DMS153 (cell line): ENCODE results near the gene GADD45GIP1.
"Not testable (repeated sequence)": the region's sequence is repeated elsewhere in the genome, so short reads cannot be mapped to it uniquely, and the experiment has no call there.

ENCODE experiments used
- DNase-seq: peaks from one replicate; lab custom pipeline; 2025; lab: John Stamatoyannopoulos, UW

GADD45GIP1 gene

GRCh38 chr19:12957389-12957952, 448 bp upstream of the GADD45GIP1 start:
- not testable (repeated sequence) for DNase-seq

- DNase-seq, result no peak
Measured at GRCh38 chr19:12955996-12956395, 1.0 kb downstream of the GADD45GIP1 start.

GRCh38 chr19:12955575-12955974, 1.4 kb downstream of the GADD45GIP1 start:
- not testable (repeated sequence) for DNase-seq

- DNase-seq, result no peak
Measured at GRCh38 chr19:12954612-12954962, 2.4 kb downstream of the GADD45GIP1 start.

- no peak for DNase-seq
Measured at GRCh38 chr19:12953799-12954611, 3.0 kb downstream of the GADD45GIP1 start.

GRCh38 chr19:12953138-12953798, 3.8 kb downstream of the GADD45GIP1 start:
- DNase-seq, result no peak

- DNase-seq, result no peak
Measured at GRCh38 chr19:12952488-12953137, 4.4 kb downstream of the GADD45GIP1 start.

GRCh38 chr19:12952050-12952449, 5.0 kb downstream of the GADD45GIP1 start:
- DNase-seq, result not testable (repeated sequence)

- no peak for DNase-seq
Measured at GRCh38 chr19:12949363-12950283, 7.4 kb downstream of the GADD45GIP1 start.

- no peak for DNase-seq
Measured at GRCh38 chr19:12948612-12949362, 8.2 kb downstream of the GADD45GIP1 start.

- DNase-seq, result no peak
Measured at GRCh38 chr19:12947702-12948611, 9.1 kb downstream of the GADD45GIP1 start.

GRCh38 chr19:12946731-12947496, 10.1 kb downstream of the GADD45GIP1 start:
- no peak for DNase-seq

- DNase-seq, result peak; percentile 4
Measured at GRCh38 chr19:12946092-12946721, 10.8 kb downstream of the GADD45GIP1 start.

- DNase-seq, result peak; percentile 94
Measured at GRCh38 chr19:12945479-12946091, 11.4 kb downstream of the GADD45GIP1 start, which contains the start of gene RAD23A. RAD23A (plus strand) TSS chr19:12945862; CDS start chr19:12945949, 87 bp downstream.

GRCh38 chr19:12944104-12944674, 12.8 kb downstream of the GADD45GIP1 start:
- DNase-seq, result no peak

GRCh38 chr19:12943437-12944044, 13.5 kb downstream of the GADD45GIP1 start:
- no peak for DNase-seq

GRCh38 chr19:12940897-12941296, 16.1 kb downstream of the GADD45GIP1 start:
- DNase-seq, result no peak
